HCT116 (cell line): ENCODE results near the gene SLC13A3. TPM values are rescaled to one million over a fixed set of nuclear protein-coding genes. Genes with fewer than 3 reads are reported as not detected.

Source experiments
- ATAC-seq: fragments of 200-7000 bp; cut with Tn5 transposase; 2 replicates; pipeline ENCODE4 v1.9.1; 2020; ENCODE audit warnings: mild to moderate bottlenecking, moderate library complexity
- BruUV-seq: library from RNA; stranded (reverse); fragments of 400-500 nt; replicated peaks from 2 replicates; lab custom pipeline; 2021; lab: Mats Ljungman, UMichigan
- CTCF ChIA-PET: fragments of 300-600 bp; sonication (Branson Sonifier 250); formaldehyde crosslinking; loops from one replicate; lab custom pipeline; 2021; ENCODE audit warnings: antibody characterized with exemption; lab: Charles Lee
- POLR2A ChIA-PET: fragments of 300-600, 350-600 bp; sonication (Branson Sonifier 250); formaldehyde crosslinking; loops from one replicate; lab custom pipeline; 2021; ENCODE audit warnings: antibody characterized with exemption; lab: Charles Lee
- RAD21 ChIA-PET, 2 experiments: fragments of 300-600 bp; sonication (Branson Sonifier 250); formaldehyde crosslinking; loops; one replicate each; lab custom pipeline; 2023; ENCODE audit warnings: low total read pairs in 2 of 2; ENCODE audit not compliant: uncharacterized antibody in 2 of 2, unreplicated experiment in 2 of 2, low non-redundant PET in 1 of 2; lab: Charles Lee
- DNase-seq: peaks from one replicate; pipeline ENCODE4 v3.0.0-alpha.2; 2010; ENCODE audit warnings: low read depth, low spot score
- H2AFZ ChIP-seq: fragments of 200-600 bp; shearing (Covaris generic), sonication (generic); 2 replicates; pipeline ENCODE4 v1.6.1; 2017; ENCODE audit warnings: low read depth, mixed run types, mixed read lengths, antibody characterized with exemption, low read length; ENCODE audit not compliant: poor library complexity, severe bottlenecking
- H3K27ac ChIP-seq: 2 replicates; pipeline ENCODE4 v1.5.1; 2012; ENCODE audit warnings: low read depth, low read length
- H3K27me3 ChIP-seq: fragments of 200-600 bp; sonication (generic); 2 replicates; pipeline ENCODE4 v1.6.1; 2016; ENCODE audit warnings: mixed run types, low read length, mixed read lengths; ENCODE audit not compliant: insufficient read depth
- H3K36me3 ChIP-seq, 2 experiments: fragments of 200-500 bp in 1 of 2; fragments of 200-600 bp in 1 of 2; sonication (Bioruptor generic) in 1 of 2; sonication (generic) in 1 of 2; 2 replicates each; pipeline versions ENCODE4 v1.5.1 to v1.6.1; 2014 to 2016; ENCODE audit warnings: low read length in 2 of 2, inconsistent platforms in 1 of 2, mixed read lengths in 1 of 2, mixed run types in 1 of 2; ENCODE audit not compliant: insufficient read depth in 2 of 2, control insufficient read depth in 1 of 2
- H3K4me1 ChIP-seq, 2 experiments: fragments of 200-600 bp in 1 of 2; sonication (generic) in 1 of 2; 2 replicates each; pipeline versions ENCODE4 v1.5.1 to v1.6.1; 2012 to 2017; ENCODE audit warnings: low read length in 2 of 2, inconsistent platforms in 1 of 2, mild to moderate bottlenecking in 1 of 2, mixed read lengths in 1 of 2, mixed run types in 1 of 2, moderate library complexity in 1 of 2; ENCODE audit not compliant: insufficient read depth in 2 of 2, control insufficient read depth in 1 of 2
- H3K4me2 ChIP-seq: fragments of 200-600 bp; sonication (generic); 2 replicates; pipeline ENCODE4 v1.6.1; 2017; ENCODE audit warnings: mixed run types, low read length, mixed read lengths
- H3K4me3 ChIP-seq, 2 experiments: fragments of 200-600 bp in 1 of 2; sonication (generic) in 1 of 2; replicated peaks in 1 of 2; 2 replicates each; pipeline ENCODE4 v1.5.1; 2011 to 2016; ENCODE audit warnings: low read length in 2 of 2, control low read depth in 1 of 2, low read depth in 1 of 2, mild to moderate bottlenecking in 1 of 2, mixed read lengths in 1 of 2, mixed run types in 1 of 2
- H3K79me2 ChIP-seq: fragments of 200-600 bp; sonication (generic); 2 replicates; pipeline ENCODE4 v1.6.1; 2017; ENCODE audit warnings: mild to moderate bottlenecking, mixed run types, low read length, moderate library complexity, mixed read lengths; ENCODE audit not compliant: insufficient read depth
- H3K9ac ChIP-seq: fragments of 200-600 bp; sonication (generic); 2 replicates; pipeline ENCODE4 v1.6.1; 2016; ENCODE audit warnings: low read length, mixed read lengths
- H3K9me2 ChIP-seq: fragments of 200-600 bp; sonication (generic), shearing (Covaris generic); 2 replicates; pipeline ENCODE4 v1.6.1; 2017; ENCODE audit warnings: mixed run types, mild to moderate bottlenecking, moderate library complexity; ENCODE audit not compliant: insufficient read depth
- H3K9me3 ChIP-seq, 2 experiments: fragments of 200-500 bp in 1 of 2; fragments of 200-600 bp in 1 of 2; sonication (Bioruptor generic) in 1 of 2; sonication (generic) in 1 of 2; 2 replicates each; pipeline ENCODE4 v1.6.1; 2014 to 2017; ENCODE audit warnings: low read length in 2 of 2, mixed read lengths in 2 of 2, inconsistent platforms in 1 of 2, low read depth in 1 of 2, mild to moderate bottlenecking in 1 of 2, mixed run types in 1 of 2, moderate library complexity in 1 of 2; ENCODE audit not compliant: control insufficient read depth in 1 of 2, insufficient read depth in 1 of 2
- H4K20me1 ChIP-seq: fragments of 200-600 bp; sonication (generic), shearing (Covaris generic); 2 replicates; pipeline ENCODE4 v1.6.1; 2017; ENCODE audit warnings: mixed run types, mild to moderate bottlenecking, moderate library complexity; ENCODE audit not compliant: insufficient read depth
- CBX3 ChIP-seq: IDR thresholded peaks from 2 replicates; pipeline ENCODE4 v1.6.1; 2012; ENCODE audit warnings: low read depth
- CTCF ChIP-seq, 3 experiments: fragments of 200-600 bp in 1 of 3; sonication (generic) in 1 of 3; IDR thresholded peaks in 2 of 3; conservative IDR thresholded peaks in 1 of 3; 2 replicates each; pipeline ENCODE4 v1.5.1; 2012 to 2017; ENCODE audit warnings: low read depth in 2 of 3, low read length in 2 of 3, antibody characterized with exemption in 1 of 3, borderline replicate concordance in 1 of 3, control low read depth in 1 of 3, mild to moderate bottlenecking in 1 of 3, mixed read lengths in 1 of 3, mixed run types in 1 of 3, moderate library complexity in 1 of 3; ENCODE audit not compliant: insufficient read depth in 1 of 3
- EGR1 ChIP-seq: IDR thresholded peaks from 2 replicates; pipeline ENCODE4 v1.6.1; 2012; ENCODE audit warnings: low read depth
- ELF1 ChIP-seq: IDR thresholded peaks from 2 replicates; pipeline ENCODE4 v1.6.1; 2012; ENCODE audit warnings: low read depth, borderline replicate concordance
- EZH2 ChIP-seq: fragments of 200-600 bp; sonication (generic); IDR thresholded peaks from 2 replicates; pipeline ENCODE4 v1.6.1; 2017; ENCODE audit warnings: antibody characterized with exemption, mixed run types
- EZH2phosphoT487 ChIP-seq: fragments of 200-600 bp; IDR thresholded peaks from 2 replicates; pipeline ENCODE4 v1.6.1; 2018; ENCODE audit warnings: antibody characterized with exemption, borderline replicate concordance
- MAX ChIP-seq: IDR thresholded peaks from 2 replicates; pipeline ENCODE4 v1.6.1; 2012
- POLR2A ChIP-seq: IDR thresholded peaks from 2 replicates; pipeline ENCODE4 v1.7.0; 2011; ENCODE audit warnings: borderline replicate concordance; ENCODE audit not compliant: insufficient read depth, insufficient read length; ENCODE audit errors: extremely low read depth
- POLR2AphosphoS5 ChIP-seq: IDR thresholded peaks from 2 replicates; pipeline ENCODE4 v1.6.1; 2011; ENCODE audit warnings: mild to moderate bottlenecking, low read depth, low read length, moderate library complexity
- RAD21 ChIP-seq: IDR thresholded peaks from 2 replicates; pipeline ENCODE4 v1.6.1; 2012; ENCODE audit warnings: low read depth, mild to moderate bottlenecking
- REST ChIP-seq: IDR thresholded peaks from 2 replicates; pipeline ENCODE4 v1.6.1; 2012; ENCODE audit warnings: low read depth
- SIN3A ChIP-seq: IDR thresholded peaks from 2 replicates; pipeline ENCODE4 v1.6.1; 2012; ENCODE audit warnings: low read depth
- SRF ChIP-seq: IDR thresholded peaks from 2 replicates; pipeline ENCODE4 v1.6.1; 2012; ENCODE audit warnings: low read depth
- ZNF274 ChIP-seq: fragments of 200-500 bp; sonication (Bioruptor generic); IDR thresholded peaks from 2 replicates; pipeline ENCODE4 v1.6.1; 2014; ENCODE audit warnings: mild to moderate bottlenecking, low read depth, low read length, inconsistent platforms
- intact Hi-C: fragments of 100-400 bp; cut with micrococcal nuclease; formaldehyde crosslinking; loops from 2 replicates; pipeline ENCODE4 v1.10.0; 2022
- total RNA-seq: library from RNA; stranded (reverse); gene quantifications from one replicate; pipeline ENCODE4 v1.2.1, GENCODE V29; 2021; ENCODE audit not compliant: unreplicated experiment
- TF ChIP-seq, protein P1 (sequence below): IDR thresholded peaks from 2 replicates; pipeline ENCODE4 v1.6.1; 2012

The SLC13A3 gene
- total RNA-seq, 1 experiment from 2014 or later = not detected

DNA sequence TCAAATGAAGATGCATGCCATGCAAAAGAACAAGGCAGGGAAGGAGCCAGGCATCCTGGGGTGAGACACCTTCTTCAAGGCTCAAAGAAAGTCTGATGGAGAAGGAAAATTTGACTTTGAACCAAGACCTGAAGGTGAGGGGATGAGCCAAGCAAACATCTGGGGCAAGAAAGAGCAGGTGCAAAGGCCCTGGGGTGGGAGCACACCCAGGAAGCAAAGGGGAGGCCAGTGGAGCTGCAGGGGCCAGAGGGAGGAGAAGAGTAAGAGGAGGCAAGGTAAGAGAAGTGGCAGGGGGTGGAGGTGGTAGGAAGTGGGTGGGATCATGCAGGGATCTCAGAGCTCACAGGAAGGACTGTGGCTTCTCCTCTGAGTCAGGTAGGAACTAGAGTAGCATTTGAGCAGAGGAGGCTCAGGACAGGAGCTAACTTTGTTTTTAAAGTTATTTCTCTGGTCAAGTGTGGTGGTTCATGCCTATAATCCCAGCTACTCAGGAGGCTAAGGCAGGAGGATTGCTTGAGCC, 49.6 kb downstream of the SLC13A3 start:
- ChIA-PET CTCF (no interaction called here), RAD21 (no interaction called here), POLR2A (no interaction called here)
- Histone ChIP-seq H3K9me2 (no peaks in the 10 kb centered on the region), H2AFZ (no peak overlapping the region), H3K79me2 (no peaks in the 10 kb centered on the region), H3K36me3 (no peaks in the 10 kb centered on the region), H4K20me1 (no peaks in the 10 kb centered on the region), H3K9me3 (no peaks in the 10 kb centered on the region), H3K9ac (no peak overlapping the region), H3K4me3 (no peak overlapping the region), H3K4me1 (no peaks in the 10 kb centered on the region), H3K4me2 (no peak overlapping the region), H3K27ac (no peak overlapping the region), H3K27me3 (no peaks in the 10 kb centered on the region)
- intact Hi-C loops = no loop called here
- ATAC-seq (no peak), DNase-seq (no peak)
- TF ChIP-seq, protein P1, sequence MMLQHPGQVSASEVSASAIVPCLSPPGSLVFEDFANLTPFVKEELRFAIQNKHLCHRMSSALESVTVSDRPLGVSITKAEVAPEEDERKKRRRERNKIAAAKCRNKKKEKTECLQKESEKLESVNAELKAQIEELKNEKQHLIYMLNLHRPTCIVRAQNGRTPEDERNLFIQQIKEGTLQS = no peak
- TF ChIP-seq ELF1 (no peak), EZH2phosphoT487 (no peak), POLR2AphosphoS5 (no peak), EGR1 (no peak), EZH2 (no peak), RAD21 (no peak), SIN3A (no peak), SRF (no peak), POLR2A (no peak), ZNF274 (no peak)
- BruUV-seq = no TSS peak

DNA sequence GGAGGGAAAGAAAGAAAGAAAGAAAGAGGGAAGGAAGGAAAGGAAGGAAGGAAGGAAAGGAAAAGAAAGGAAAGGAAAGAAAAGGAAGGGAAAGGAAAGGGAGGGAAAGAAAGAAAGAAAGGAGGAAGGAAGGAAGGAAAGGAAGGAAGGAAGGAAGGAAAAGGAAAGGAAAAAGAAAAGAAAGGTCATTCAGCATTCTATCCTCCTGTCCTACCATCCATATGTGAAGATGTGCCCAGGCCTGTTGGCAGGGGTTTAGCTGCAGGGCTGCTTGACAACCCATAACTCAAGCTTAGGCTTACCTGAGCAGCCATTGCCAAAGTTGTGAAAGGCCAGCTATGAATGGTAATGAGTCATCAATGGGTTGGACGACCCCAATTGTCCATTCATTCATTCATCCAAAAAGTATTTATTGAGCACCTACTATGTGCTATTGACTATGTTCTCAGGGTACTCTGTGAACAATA, 50.9 kb downstream of the SLC13A3 start:
- H4K20me1 ChIP-seq = no peaks in the 10 kb centered on the region
- H3K27ac ChIP-seq = no peak overlapping the region
- ChIA-PET POLR2A (no interaction called here), CTCF (no interaction called here), RAD21 (no interaction called here)
- peaks cover 8% of the 10 kb centered on the region; the same call in 1 of the 2 replicates for H3K27me3 ChIP-seq
- TF ChIP-seq REST (no peak), ELF1 (no peak), EZH2phosphoT487 (no peak), ZNF274 (no peak), CTCF (IDR thresholded peaks at IDR 0.05 in 2 of 3, conservative IDR thresholded peaks at IDR 0.05 in 1 of 3; ENCODE audit: borderline replicate concordance in 1 of 3, insufficient read depth in 1 of 3, low read depth in 2 of 3, low read length in 2 of 3) (no peak), SRF (no peak), POLR2A (no peak), MAX (no peak), CBX3 (no peak)
- no peaks in the 10 kb centered on the region for H3K79me2 ChIP-seq
- no TSS peak for BruUV-seq
- no peaks in the 10 kb centered on the region for H3K9me2 ChIP-seq
- H2AFZ ChIP-seq = no peak overlapping the region
- intact Hi-C loops = no loop called here
- no peaks in the 10 kb centered on the region for H3K36me3 ChIP-seq
- DNase-seq = no peak
- H3K9me3 ChIP-seq = no peaks in the 10 kb centered on the region
- H3K9ac ChIP-seq = no peak overlapping the region
- no peak for ATAC-seq
- no peak overlapping the region for H3K4me3 ChIP-seq
- no peaks in the 10 kb centered on the region for H3K4me1 ChIP-seq
- no peak overlapping the region for H3K4me2 ChIP-seq
